Uterus (tissue), 4 donors: Measurements from ENCODE around the gene NXPH1. TPM values are rescaled to one million over a fixed set of nuclear protein-coding genes. Genes with fewer than 3 reads are reported as not detected.

ENCODE experiments used
- DNase-seq, 2 donors: peaks; one replicate each; pipeline ENCODE4 v3.0.0-alpha.2; 2019 to 2020
- H3K27ac ChIP-seq, 2 donors: fragments of 200-600 bp; sonication (generic); 1 replicate in 1 of 2; 2 replicates in 1 of 2; pipeline ENCODE4 v1.5.1; 2016 to 2018
- H3K27me3 ChIP-seq, 2 donors: fragments of 200-600 bp; sonication (generic); one replicate each; pipeline ENCODE4 v1.5.1; 2018 to 2019; ENCODE audit warnings: control low read depth in 1 of 2
- H3K36me3 ChIP-seq, 2 donors: fragments of 200-600 bp; sonication (generic); one replicate each; pipeline ENCODE4 v1.5.1; 2019; ENCODE audit warnings: control low read depth in 1 of 2
- H3K4me1 ChIP-seq, 2 donors: fragments of 200-600 bp; sonication (generic); one replicate each; pipeline ENCODE4 v1.5.1; 2018 to 2019; ENCODE audit warnings: control low read depth in 1 of 2
- H3K4me3 ChIP-seq, 2 donors: fragments of 200-600 bp; sonication (generic); 1 replicate in 1 of 2; 2 replicates in 1 of 2; pipeline ENCODE4 v1.5.1; 2018 to 2019; ENCODE audit warnings: mild to moderate bottlenecking in 1 of 2
- H3K9me3 ChIP-seq, 2 donors: fragments of 200-600 bp; sonication (generic); one replicate each; pipeline ENCODE4 v1.5.1; 2019; ENCODE audit warnings: control low read depth in 1 of 2
- CTCF ChIP-seq, 4 experiments: fragments of 200-600 bp in 2 of 4; fragments of 450-650 bp in 2 of 4; sonication (generic) in 2 of 4; IDR thresholded peaks; one replicate each; pipeline ENCODE4 v1.5.1; 2016 to 2019; ENCODE audit warnings: antibody characterized with exemption in 4 of 4, mild to moderate bottlenecking in 2 of 4, moderate library complexity in 1 of 4
- POLR2A ChIP-seq, 2 donors: fragments of 450-650 bp; IDR thresholded peaks; one replicate each; pipeline ENCODE4 v1.6.1; 2016; ENCODE audit warnings: antibody characterized with exemption in 2 of 2, mild to moderate bottlenecking in 1 of 2, moderate library complexity in 1 of 2
- intact Hi-C: fragments of 100-400 bp; cut with DNase I; formaldehyde crosslinking; loops from one replicate; pipeline ENCODE4 v1.15.1; 2023; ENCODE audit warnings: low total_unique reads
- total RNA-seq, 4 donors: library from RNA; depleted of rRNA in 3 of 4; stranded (reverse); fragments of >200 nt in 3 of 4; gene quantifications; one replicate each; pipeline versions ENCODE4 v1.1.0 to v1.2.4, GENCODE V29; 2014 to 2023
- donor health status: DM: yes; HTN: yes; CAD: no.

The NXPH1 gene
- total RNA-seq, 4 donors from 2014 or later, result 0.28 TPM; not detected in 3

DNA sequence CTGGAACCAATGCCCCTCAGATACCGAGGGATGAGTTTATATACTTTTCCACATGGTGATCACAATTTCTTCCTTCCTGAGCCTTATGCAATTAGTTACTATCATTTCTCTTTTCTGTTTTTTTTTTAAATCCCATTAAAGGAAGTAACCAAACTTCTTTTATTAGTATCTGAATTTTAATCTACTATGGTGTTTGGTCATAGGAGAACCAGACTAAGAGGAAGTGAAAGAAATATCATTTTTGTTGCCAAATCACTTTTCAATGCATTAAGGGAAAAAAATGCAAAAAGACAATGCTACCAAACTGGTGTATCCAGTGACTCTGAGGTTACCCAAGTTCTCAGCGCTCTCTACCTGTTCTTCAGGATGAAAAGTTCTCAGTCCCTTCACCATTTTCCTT is 167.7 kb downstream of the NXPH1 start:
- no peaks in the 10 kb centered on the region for H3K4me1 ChIP-seq
- no peak for TF ChIP-seq CTCF (IDR thresholded peaks at IDR 0.05)
- no peak for TF ChIP-seq POLR2A (IDR thresholded peaks at IDR 0.05)
- H3K4me3 ChIP-seq, result no peak overlapping the region
- intact Hi-C loops, result no loop called here
- H3K27ac ChIP-seq, result no peak overlapping the region
- no peaks in the 10 kb centered on the region for H3K9me3 ChIP-seq
- H3K27me3 ChIP-seq, result no peaks in the 10 kb centered on the region
- H3K36me3 ChIP-seq, result no peaks in the 10 kb centered on the region
- no peak for DNase-seq

GRCh38 chr7:8605221-8605620 is 171.8 kb downstream of the NXPH1 start:
- no peaks in the 10 kb centered on the region for H3K9me3 ChIP-seq
- TF ChIP-seq POLR2A (IDR thresholded peaks at IDR 0.05), result no peak
- no peak for TF ChIP-seq CTCF (IDR thresholded peaks at IDR 0.05)
- DNase-seq, result no peak
- H3K27ac ChIP-seq, result no peak overlapping the region
- no peak overlapping the region for H3K4me3 ChIP-seq
- no peaks in the 10 kb centered on the region for H3K36me3 ChIP-seq
- intact Hi-C loops, result no loop called here
- H3K27me3 ChIP-seq, result no peaks in the 10 kb centered on the region
- no peaks in the 10 kb centered on the region for H3K4me1 ChIP-seq

DNA sequence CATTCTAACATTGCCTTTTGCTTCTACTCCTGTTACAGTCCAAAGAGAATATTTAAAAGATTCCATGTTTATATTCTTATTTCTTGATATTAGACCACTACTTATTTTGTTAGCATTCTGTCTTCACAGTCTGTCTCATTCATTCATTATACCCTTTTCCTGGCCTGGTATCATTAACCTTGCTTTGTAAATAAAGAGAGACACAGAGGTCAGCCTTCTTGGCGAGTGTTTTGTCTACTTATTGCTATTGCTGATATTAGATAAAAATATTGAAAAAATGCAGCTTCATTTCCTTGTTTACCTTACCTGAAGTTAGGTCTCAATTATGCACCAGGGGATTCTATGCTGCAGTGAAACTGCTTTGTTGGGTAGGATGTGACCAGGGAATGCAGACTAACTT is 179.2 kb downstream of the NXPH1 start:
- intact Hi-C loops, result no loop called here
- Histone ChIP-seq H3K27me3 (no peaks in the 10 kb centered on the region), H3K27ac (no peak overlapping the region), H3K4me1 (no peaks in the 10 kb centered on the region), H3K4me3 (no peak overlapping the region), H3K9me3 (no peaks in the 10 kb centered on the region), H3K36me3 (no peaks in the 10 kb centered on the region)
- TF ChIP-seq POLR2A (IDR thresholded peaks at IDR 0.05) (no peak), CTCF (IDR thresholded peaks at IDR 0.05) (no peak)
- DNase-seq, result no peak

DNA sequence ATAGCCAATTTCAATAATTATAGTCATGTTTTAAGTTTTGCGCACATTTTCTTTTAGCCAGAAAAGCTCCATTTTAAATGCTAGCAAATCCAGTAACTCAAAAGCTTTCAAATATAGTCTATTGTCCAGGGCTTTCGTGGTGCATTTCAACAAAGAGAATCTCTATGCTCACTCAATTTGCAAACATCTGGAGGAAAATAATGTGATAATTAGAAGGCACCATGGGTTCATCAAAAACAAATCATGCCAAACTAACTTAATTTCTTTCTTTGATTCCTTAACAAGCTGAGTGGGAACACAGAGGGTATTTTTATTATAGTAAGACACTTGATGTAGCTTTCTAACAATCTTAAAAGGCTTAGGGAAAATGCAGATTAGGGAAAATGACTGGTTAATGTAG is 179.8 kb downstream of the NXPH1 start:
- TF ChIP-seq CTCF (IDR thresholded peaks at IDR 0.05), result no peak
- TF ChIP-seq POLR2A (IDR thresholded peaks at IDR 0.05), result no peak
- H3K9me3 ChIP-seq, result no peaks in the 10 kb centered on the region
- no peaks in the 10 kb centered on the region for H3K4me1 ChIP-seq
- intact Hi-C loops, result no loop called here
- H3K27me3 ChIP-seq, result no peaks in the 10 kb centered on the region
- H3K27ac ChIP-seq, result no peak overlapping the region
- no peak for DNase-seq
- H3K36me3 ChIP-seq, result no peaks in the 10 kb centered on the region
- no peak overlapping the region for H3K4me3 ChIP-seq

- Histone ChIP-seq H3K4me1 (no peaks in the 10 kb centered on the region), H3K27ac (no peak overlapping the region), H3K27me3 (no peaks in the 10 kb centered on the region), H3K4me3 (no peak overlapping the region), H3K9me3 (no peaks in the 10 kb centered on the region), H3K36me3 (no peaks in the 10 kb centered on the region)
- no peak for DNase-seq
- intact Hi-C loops, result no loop called here
- TF ChIP-seq POLR2A (IDR thresholded peaks at IDR 0.05), result no peak
- no peak for TF ChIP-seq CTCF (IDR thresholded peaks at IDR 0.05)
These were observed 181.6 kb downstream of the NXPH1 start for GRCh38 chr7:8615019-8615418.
